Measurements from ENCODE around the gene CLDN9.

CLDN9 gene

DNA sequence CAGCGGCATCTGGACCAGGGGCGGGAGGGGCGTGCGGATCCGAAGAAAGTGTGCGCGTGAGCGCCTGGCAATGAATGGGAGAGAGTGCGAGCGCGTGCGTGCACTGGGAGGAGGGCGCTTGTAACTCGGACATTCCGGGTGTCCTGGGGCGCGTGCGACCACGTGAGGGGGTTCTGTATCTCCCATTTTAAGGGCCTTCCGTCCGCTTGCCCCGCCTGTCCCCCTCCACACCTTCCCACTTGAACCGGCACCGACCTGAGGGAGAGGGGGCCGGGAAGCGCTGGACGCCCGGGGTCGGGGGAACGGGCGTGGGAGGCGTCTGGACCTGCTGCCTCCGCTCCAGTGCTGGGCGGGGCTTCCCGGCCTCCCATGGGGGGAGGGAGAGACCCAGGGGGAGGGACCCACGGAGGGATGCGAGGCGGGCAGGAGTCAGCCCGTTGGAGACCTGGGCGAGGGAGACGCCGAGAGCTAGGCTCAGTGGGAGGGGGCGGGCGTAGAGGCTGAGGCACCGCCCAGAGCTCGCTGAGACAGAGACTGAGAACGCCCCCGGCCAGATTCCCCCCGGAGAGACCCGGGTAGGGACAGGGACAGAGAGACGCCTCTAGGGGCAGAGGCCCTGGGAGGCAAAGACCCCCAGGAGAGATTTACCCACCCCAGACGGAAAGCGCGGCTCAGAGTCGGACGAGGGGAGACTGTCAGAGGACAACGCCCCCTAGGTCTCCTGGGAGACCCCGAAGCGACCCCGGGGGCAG lies 48.8 kb upstream of the CLDN9 start, which contains the start of gene KREMEN2 (continued):
- TF ChIP-seq, protein P1, sequence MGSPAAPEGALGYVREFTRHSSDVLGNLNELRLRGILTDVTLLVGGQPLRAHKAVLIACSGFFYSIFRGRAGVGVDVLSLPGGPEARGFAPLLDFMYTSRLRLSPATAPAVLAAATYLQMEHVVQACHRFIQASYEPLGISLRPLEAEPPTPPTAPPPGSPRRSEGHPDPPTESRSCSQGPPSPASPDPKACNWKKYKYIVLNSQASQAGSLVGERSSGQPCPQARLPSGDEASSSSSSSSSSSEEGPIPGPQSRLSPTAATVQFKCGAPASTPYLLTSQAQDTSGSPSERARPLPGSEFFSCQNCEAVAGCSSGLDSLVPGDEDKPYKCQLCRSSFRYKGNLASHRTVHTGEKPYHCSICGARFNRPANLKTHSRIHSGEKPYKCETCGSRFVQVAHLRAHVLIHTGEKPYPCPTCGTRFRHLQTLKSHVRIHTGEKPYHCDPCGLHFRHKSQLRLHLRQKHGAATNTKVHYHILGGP (tag by site-specific recombination; IDR thresholded peaks at IDR 0.05): no peak
- TF ChIP-seq ZBTB21 (tag by site-specific recombination; IDR thresholded peaks at IDR 0.05) (no peak), FEZF1 (tag by site-specific recombination; IDR thresholded peaks at IDR 0.05) (no peak), ZNF202 (tag by site-specific recombination; IDR thresholded peaks at IDR 0.05; ENCODE audit: borderline replicate concordance) (no peak), ZNF558 (tag by site-specific recombination; IDR thresholded peaks at IDR 0.05) (no peak), ZEB2 (tag by site-specific recombination; IDR thresholded peaks at IDR 0.05) (peak; percentile 82), ZNF248 (tag by site-specific recombination; IDR thresholded peaks at IDR 0.05) (no peak), ZFP37 (tag by site-specific recombination; IDR thresholded peaks at IDR 0.05) (0 out of 2 replicates have a peak, but pooled peaks have one; percentile 60), ZXDB (tag by site-specific recombination; IDR thresholded peaks at IDR 0.05) (no peak), ZNF221 (tag by site-specific recombination; IDR thresholded peaks at IDR 0.05; ENCODE audit: borderline replicate concordance) (no peak), ZNF169 (tag by site-specific recombination; IDR thresholded peaks at IDR 0.05) (no peak), ZNF311 (tag by site-specific recombination; IDR thresholded peaks at IDR 0.05; ENCODE audit: borderline replicate concordance) (no peak), ZNF362 (tag by site-specific recombination; IDR thresholded peaks at IDR 0.05) (no peak), ZNF416 (tag by site-specific recombination; IDR thresholded peaks at IDR 0.05) (no peak), ZNF645 (tag by site-specific recombination; IDR thresholded peaks at IDR 0.05) (peak; percentile 34; the same call in 1 of the 2 replicates), BCL11B (tag by site-specific recombination; IDR thresholded peaks at IDR 0.05; ENCODE audit: low read depth) (peak; percentile 78), ZNF548 (tag by site-specific recombination; IDR thresholded peaks at IDR 0.05) (no peak), ZNF768 (tag by site-specific recombination; IDR thresholded peaks at IDR 0.05) (no peak), ZNF843 (tag by site-specific recombination; IDR thresholded peaks at IDR 0.05) (no peak), GLIS2 (tag by site-specific recombination; IDR thresholded peaks at IDR 0.05) (peak; percentile 77), SALL2 (tag by site-specific recombination; IDR thresholded peaks at IDR 0.05; ENCODE audit: borderline replicate concordance) (no peak), ZNF292 (tag by site-specific recombination; IDR thresholded peaks at IDR 0.05; ENCODE audit: borderline replicate concordance, low read depth) (no peak), GLIS1 (tag by site-specific recombination; IDR thresholded peaks at IDR 0.05) (peak; percentile 96), SCRT2 (tag by site-specific recombination; IDR thresholded peaks at IDR 0.05) (no peak), ZNF677 (tag by site-specific recombination; IDR thresholded peaks at IDR 0.05) (no peak), ZNF555 (tag by site-specific recombination; conservative IDR thresholded peaks at IDR 0.05) (no peak), ELK4 (IDR thresholded peaks at IDR 0.05; ENCODE audit: borderline replicate concordance, low read depth, low read length) (no peak)
- TF ChIP-seq, protein P2, sequence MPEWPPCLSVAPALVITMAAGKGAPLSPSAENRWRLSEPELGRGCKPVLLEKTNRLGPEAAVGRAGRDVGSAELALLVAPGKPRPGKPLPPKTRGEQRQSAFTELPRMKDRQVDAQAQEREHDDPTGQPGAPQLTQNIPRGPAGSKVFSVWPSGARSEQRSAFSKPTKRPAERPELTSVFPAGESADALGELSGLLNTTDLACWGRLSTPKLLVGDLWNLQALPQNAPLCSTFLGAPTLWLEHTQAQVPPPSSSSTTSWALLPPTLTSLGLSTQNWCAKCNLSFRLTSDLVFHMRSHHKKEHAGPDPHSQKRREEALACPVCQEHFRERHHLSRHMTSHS (tag by site-specific recombination; IDR thresholded peaks at IDR 0.05): no peak
- TF ChIP-seq, protein P3, sequence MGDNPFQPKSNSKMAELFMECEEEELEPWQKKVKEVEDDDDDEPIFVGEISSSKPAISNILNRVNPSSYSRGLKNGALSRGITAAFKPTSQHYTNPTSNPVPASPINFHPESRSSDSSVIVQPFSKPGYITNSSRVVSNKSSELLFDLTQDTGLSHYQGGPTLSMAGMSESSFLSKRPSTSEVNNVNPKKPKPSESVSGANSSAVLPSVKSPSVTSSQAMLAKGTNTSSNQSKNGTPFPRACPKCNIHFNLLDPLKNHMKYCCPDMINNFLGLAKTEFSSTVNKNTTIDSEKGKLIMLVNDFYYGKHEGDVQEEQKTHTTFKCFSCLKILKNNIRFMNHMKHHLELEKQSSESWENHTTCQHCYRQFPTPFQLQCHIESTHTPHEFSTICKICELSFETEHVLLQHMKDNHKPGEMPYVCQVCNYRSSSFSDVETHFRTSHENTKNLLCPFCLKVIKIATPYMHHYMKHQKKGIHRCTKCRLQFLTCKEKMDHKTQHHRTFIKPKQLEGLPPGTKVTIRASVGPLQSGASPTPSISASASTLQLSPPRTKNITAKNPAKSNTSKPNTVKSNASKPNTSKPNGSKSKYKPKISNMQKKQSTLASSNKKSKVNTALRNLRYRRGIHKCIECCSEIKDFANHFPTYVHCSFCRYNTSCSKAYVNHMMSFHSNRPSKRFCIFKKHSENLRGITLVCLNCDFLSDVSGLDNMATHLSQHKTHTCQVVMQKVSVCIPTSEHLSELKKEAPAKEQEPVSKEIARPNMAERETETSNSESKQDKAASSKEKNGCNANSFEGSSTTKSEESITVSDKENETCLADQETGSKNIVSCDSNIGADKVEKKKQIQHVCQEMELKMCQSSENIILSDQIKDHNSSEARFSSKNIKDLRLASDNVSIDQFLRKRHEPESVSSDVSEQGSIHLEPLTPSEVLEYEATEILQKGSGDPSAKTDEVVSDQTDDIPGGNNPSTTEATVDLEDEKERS (tag by site-specific recombination; IDR thresholded peaks at IDR 0.05): no peak
- TF ChIP-seq, protein P4, sequence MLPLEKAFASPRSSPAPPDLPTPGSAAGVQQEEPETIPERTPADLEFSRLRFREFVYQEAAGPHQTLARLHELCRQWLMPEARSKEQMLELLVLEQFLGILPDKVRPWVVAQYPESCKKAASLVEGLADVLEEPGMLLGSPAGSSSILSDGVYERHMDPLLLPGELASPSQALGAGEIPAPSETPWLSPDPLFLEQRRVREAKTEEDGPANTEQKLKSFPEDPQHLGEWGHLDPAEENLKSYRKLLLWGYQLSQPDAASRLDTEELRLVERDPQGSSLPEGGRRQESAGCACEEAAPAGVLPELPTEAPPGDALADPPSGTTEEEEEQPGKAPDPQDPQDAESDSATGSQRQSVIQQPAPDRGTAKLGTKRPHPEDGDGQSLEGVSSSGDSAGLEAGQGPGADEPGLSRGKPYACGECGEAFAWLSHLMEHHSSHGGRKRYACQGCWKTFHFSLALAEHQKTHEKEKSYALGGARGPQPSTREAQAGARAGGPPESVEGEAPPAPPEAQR (tag by site-specific recombination; IDR thresholded peaks at IDR 0.05): 0 out of 2 replicates have a peak, but pooled peaks have one; percentile 44

Measured in HEK293 (cell line).